HUDEP-2 (cell line): ENCODE results near the gene VAMP2.

ENCODE experiments used
- DNase-seq, 76 experiments: peaks; one replicate each; lab custom pipeline; 2025; ENCODE audit not compliant: unreplicated experiment in 76 of 76; lab: John Stamatoyannopoulos, UW

The VAMP2 gene

GRCh38 chr17:8110456-8110804, 52.3 kb downstream of the VAMP2 start:
- DNase-seq = no peak

GRCh38 chr17:8109661-8110455, 52.9 kb downstream of the VAMP2 start:
- peak in 46 of 76 experiments; percentile 3 to 65 (median 36) for DNase-seq
